Stimulated activated CD8-positive, alpha-beta memory T cell treated with anti-CD3 and anti-CD28 coated beads, Interleukin-7, amount 100 ng/mL, for 48 hours (primary cell): Measurements from ENCODE around the gene SLC2A8.

Source experiments
- DNase-seq, 2 donors: peaks; one replicate each; pipeline ENCODE4 v3.0.0-alpha.2; 2020; ENCODE audit warnings: low read depth in 1 of 2; ENCODE audit errors: extremely low read depth in 1 of 2

The SLC2A8 gene

DNA sequence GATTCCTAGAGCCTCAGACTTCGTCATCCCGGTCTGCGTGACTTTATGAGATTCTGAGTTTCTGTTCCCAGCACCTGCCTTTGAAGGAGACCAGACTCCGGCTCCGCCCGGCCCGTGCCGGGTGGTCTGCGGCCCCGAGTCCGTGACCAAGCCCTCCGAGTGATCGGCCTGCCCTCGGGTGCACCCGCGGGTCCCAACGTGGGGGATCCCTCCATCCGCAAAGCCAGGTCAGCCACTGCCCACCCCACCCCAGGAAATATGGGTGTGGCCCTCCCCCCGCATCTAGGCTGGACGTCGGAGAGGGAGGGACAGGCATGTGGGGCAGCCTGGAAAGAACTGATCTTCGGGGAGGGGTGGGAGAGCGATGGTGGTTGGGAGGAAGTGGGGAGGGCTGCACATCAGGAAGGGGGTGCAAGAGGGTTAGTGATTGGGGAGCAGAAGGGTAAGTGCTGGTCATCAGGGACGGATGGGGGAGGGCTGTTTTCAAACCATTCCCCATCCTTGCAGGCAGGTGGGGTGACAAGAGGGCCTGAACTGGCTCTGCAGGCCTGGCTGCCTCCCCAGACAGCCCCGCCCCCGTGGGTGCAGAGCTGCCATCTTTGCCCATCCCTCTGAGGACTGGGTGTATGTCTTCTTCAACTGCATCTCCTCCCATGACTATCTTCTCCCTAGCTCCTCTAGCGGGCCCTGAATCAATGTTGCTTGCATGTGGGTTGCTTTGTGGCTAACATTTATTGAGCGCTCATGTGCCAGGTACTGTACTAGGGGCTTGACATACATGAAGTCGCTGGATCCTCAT is 55.1 kb downstream of the SLC2A8 start:
- DNase-seq: peak in 1 of 2 donors; percentile 45

DNA sequence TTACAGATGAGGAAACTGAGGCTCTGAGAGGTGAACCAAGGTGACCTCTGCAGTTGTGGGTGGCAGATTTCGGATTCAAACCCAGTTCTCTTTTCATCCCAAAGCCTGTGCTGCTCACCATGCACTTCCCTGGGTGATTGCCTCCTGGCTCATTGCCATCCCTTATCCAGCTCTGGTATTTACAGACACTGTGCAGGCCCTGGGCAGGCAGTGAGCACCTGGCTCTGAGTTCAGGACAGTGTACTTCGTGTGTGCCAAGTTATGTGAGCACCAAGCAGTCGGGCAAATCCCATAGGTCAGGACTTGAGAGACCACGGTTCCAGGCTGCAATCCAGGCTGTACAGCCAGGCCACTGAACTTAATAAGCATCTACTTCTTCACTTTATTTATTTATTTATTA is 55.7 kb downstream of the SLC2A8 start:
- no peak for DNase-seq

DNA sequence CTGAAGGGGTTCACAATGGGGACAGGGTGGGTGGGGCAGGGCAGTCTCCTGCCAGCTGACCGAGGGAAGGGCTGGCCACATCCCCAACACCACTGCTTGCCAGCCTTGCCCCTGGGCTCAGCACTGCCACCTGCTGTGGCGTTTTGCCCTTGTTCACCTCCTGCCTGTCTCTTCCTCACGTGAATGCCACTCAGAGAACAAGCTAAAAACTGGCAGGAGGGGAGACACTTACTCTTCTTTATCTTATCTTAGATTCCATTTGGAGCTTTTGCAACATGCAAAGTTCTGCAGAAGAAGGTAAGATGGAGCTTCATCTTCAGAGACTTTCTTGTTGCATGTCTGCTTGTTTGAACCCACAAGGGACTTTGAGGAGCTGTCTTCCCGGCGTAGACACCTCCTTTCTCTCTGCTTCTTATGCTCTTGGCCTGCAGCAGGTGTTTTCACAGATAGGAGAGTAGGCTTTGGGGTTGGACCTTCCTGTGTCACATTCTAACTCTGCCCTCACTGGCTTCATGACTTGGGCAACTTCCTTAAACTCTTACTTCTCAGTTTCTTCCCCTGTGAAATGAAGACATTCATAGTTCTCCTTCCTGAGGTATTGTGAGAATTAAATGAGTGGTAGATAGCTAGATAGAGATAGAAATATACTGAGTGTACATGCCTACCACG is 58.5 kb downstream of the SLC2A8 start:
- no peak for DNase-seq

DNA sequence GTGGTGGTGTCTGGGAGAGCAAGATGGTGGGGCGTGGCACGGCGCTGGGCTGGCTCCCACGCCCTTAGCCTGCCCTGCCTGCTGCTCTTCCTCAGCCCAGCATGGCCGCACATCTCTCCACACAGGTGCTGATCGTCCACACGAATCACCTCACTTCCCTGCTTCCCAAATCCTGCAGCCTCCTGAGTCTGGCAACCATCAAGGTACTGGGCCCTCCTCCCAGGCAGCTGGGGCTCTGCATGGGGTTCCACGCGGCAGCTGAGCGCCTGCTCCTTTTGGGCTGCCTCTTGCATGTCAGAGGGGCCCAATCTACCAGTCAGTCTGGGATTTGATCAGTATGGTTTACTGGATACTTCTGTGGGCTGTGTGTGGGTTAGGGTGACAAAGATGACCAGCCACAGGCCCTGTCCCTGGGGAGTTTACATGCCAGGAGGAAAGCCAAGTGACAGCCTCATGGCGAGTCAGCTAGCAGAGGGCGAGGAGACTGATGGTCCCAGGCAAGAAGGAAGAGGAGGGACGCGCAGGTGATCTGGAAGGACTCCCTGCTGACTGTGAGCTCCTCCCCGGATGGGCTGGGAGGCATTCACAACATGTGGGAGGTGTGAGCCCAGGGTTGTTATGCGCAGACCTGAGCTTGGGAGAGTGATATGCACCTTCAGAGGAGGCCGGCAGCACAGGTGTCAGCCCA is 60.4 kb downstream of the SLC2A8 start:
- no peak for DNase-seq
